Thyroid gland (tissue), 4 donors: ENCODE results near the gene PPP2R5E. TPM values are rescaled to one million over a fixed set of nuclear protein-coding genes. Genes with fewer than 3 reads are reported as not detected.

Experiments used
- DNase-seq, 2 donors: peaks; one replicate each; pipeline ENCODE4 v3.0.0-alpha.2; 2019
- H3K27ac ChIP-seq, 3 donors: fragments of 200-600 bp; sonication (generic); 1 replicate in 2 of 3; 2 replicates in 1 of 3; pipeline ENCODE4 v1.5.1; 2016 to 2019; ENCODE audit warnings: mild to moderate bottlenecking in 1 of 3, moderate library complexity in 1 of 3
- H3K27me3 ChIP-seq: fragments of 200-600 bp; sonication (generic); one replicate; pipeline ENCODE4 v1.5.1; 2019
- H3K36me3 ChIP-seq, 2 donors: fragments of 200-600 bp; sonication (generic); one replicate each; pipeline ENCODE4 v1.5.1; 2016 to 2019
- H3K4me1 ChIP-seq, 2 donors: fragments of 200-600 bp; sonication (generic); one replicate each; pipeline ENCODE4 v1.5.1; 2017 to 2019
- H3K4me3 ChIP-seq, 3 donors: fragments of 200-600 bp; sonication (generic); replicated peaks in 1 of 3; 1 replicate in 2 of 3; 2 replicates in 1 of 3; pipeline ENCODE4 v1.5.1; 2016; ENCODE audit warnings: mild to moderate bottlenecking in 1 of 3
- H3K9me3 ChIP-seq: fragments of 200-600 bp; sonication (generic); one replicate; pipeline ENCODE4 v1.5.1; 2017
- POLR2A ChIP-seq, 2 donors: fragments of 450-650 bp; IDR thresholded peaks; one replicate each; pipeline ENCODE4 v1.6.1; 2017; ENCODE audit warnings: antibody characterized with exemption in 2 of 2, mild to moderate bottlenecking in 2 of 2, moderate library complexity in 1 of 2
- WGBS, 2 donors: methylation state at CpG; one replicate each; pipeline ENCODE4 v1.1.5; 2017; 5-methylcytosine and 5-hydroxymethylcytosine counted together
- intact Hi-C: fragments of 100-400 bp; cut with DNase I; formaldehyde crosslinking; loops from one replicate; pipeline ENCODE4 v1.15.1; 2023
- total RNA-seq, 4 donors: library from RNA; depleted of rRNA; stranded (reverse); fragments of >200 nt; gene quantifications; one replicate each; pipeline ENCODE4 v1.2.3, GENCODE V29; 2016
- TF ChIP-seq, protein P1 (sequence below), 6 experiments: fragments of 200-600 bp in 3 of 6; fragments of 450-650 bp in 3 of 6; sonication (generic) in 3 of 6; IDR thresholded peaks; one replicate each; pipeline ENCODE4 v1.5.1; 2016 to 2019; ENCODE audit warnings: antibody characterized with exemption in 6 of 6, mild to moderate bottlenecking in 2 of 6, inconsistent platforms in 1 of 6, moderate library complexity in 1 of 6

The PPP2R5E gene
- total RNA-seq, 4 donors from 2014 or later, result 30.0 to 42.3 (median 36.0) TPM

DNA sequence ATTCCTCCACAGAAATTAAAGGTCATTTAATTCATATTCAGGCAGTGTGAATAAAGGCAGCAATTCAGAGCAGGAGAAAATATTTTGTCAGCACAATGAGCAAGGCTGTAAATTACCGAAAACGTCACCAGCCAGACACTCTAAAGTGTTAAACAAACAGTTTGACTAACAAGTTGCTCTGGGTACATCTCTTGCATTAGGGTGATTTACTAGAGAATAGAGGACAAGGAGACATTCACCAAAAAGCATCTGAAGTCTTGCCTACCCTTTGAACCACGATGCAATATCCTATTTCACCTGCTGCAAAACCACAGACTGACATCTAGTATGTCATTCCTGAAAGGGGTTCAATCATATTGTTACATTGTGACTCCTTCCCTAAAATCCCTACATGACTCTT lies 197.4 kb downstream of the PPP2R5E start:
- no peak for DNase-seq
- WGBS, 2 donors, result 44 to 58% methylated on average over 3 of the region's 3 CpGs
- no peaks in the 10 kb centered on the region for H3K9me3 ChIP-seq
- TF ChIP-seq, protein P1, sequence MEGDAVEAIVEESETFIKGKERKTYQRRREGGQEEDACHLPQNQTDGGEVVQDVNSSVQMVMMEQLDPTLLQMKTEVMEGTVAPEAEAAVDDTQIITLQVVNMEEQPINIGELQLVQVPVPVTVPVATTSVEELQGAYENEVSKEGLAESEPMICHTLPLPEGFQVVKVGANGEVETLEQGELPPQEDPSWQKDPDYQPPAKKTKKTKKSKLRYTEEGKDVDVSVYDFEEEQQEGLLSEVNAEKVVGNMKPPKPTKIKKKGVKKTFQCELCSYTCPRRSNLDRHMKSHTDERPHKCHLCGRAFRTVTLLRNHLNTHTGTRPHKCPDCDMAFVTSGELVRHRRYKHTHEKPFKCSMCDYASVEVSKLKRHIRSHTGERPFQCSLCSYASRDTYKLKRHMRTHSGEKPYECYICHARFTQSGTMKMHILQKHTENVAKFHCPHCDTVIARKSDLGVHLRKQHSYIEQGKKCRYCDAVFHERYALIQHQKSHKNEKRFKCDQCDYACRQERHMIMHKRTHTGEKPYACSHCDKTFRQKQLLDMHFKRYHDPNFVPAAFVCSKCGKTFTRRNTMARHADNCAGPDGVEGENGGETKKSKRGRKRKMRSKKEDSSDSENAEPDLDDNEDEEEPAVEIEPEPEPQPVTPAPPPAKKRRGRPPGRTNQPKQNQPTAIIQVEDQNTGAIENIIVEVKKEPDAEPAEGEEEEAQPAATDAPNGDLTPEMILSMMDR (IDR thresholded peaks at IDR 0.05), result no peak
- no peak for TF ChIP-seq POLR2A (IDR thresholded peaks at IDR 0.05)
- H3K27me3 ChIP-seq, result no peaks in the 10 kb centered on the region
- H3K4me3 ChIP-seq, result no peak overlapping the region
- no peaks in the 10 kb centered on the region for H3K36me3 ChIP-seq
- H3K4me1 ChIP-seq, result no peaks in the 10 kb centered on the region
- intact Hi-C loops, result no loop called here
- no peak overlapping the region for H3K27ac ChIP-seq

DNA sequence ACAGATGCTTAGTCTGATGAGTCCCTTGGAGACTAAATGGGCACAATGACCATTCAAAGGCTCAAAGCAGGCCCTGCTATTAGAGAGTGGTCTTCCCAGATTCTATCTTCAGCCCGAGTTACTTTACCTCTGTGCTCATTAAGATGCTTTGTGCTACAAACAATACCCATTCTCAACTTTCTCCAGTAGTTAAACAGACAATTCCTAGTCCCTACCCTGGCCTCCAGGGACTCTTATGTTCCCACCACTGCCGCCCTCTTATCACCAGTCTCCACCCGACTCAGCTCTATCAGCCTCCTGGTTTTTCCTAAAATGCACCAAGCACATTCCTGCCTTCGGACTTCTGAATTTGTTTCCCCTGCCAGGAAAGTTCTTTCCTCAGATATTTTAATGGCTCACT lies 198.8 kb downstream of the PPP2R5E start:
- 56 to 60% methylated on average over 4 of the region's 4 CpGs for WGBS, 2 donors
- no peak for DNase-seq
- TF ChIP-seq, protein P1 (IDR thresholded peaks at IDR 0.05), result no peak
- TF ChIP-seq POLR2A (IDR thresholded peaks at IDR 0.05), result no peak
- no peaks in the 10 kb centered on the region for H3K9me3 ChIP-seq
- intact Hi-C loops, result no loop called here
- no peaks in the 10 kb centered on the region for H3K36me3 ChIP-seq
- no peak overlapping the region for H3K27ac ChIP-seq
- H3K27me3 ChIP-seq, result no peaks in the 10 kb centered on the region
- H3K4me1 ChIP-seq, result no peaks in the 10 kb centered on the region
- H3K4me3 ChIP-seq, result no peak overlapping the region

DNA sequence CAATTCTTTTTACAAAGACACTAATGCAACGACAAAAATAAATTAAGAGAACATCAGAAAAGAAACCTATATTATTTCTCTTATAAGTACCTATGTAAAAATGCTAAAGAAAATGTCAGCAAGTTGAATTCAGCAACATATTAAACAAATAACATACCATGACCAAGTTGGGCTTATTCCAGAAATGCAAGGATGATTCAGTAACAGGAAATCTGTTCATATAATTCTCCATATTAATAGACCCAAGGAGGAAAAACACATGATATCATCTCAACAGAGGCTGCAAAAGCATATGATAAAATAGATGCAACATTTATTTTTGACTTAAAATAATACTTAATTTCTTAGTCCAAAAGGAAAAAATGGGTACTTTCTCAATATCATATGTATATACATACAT lies 199.3 kb downstream of the PPP2R5E start:
- Histone ChIP-seq H3K27ac (no peak overlapping the region), H3K27me3 (no peaks in the 10 kb centered on the region), H3K36me3 (no peaks in the 10 kb centered on the region), H3K4me1 (no peaks in the 10 kb centered on the region), H3K9me3 (no peaks in the 10 kb centered on the region), H3K4me3 (no peak overlapping the region)
- WGBS, 2 donors, result 85 to 91% methylated on average over 1 of the region's 1 CpG
- intact Hi-C loops, result no loop called here
- TF ChIP-seq POLR2A (IDR thresholded peaks at IDR 0.05), result no peak
- DNase-seq, result no peak

DNA sequence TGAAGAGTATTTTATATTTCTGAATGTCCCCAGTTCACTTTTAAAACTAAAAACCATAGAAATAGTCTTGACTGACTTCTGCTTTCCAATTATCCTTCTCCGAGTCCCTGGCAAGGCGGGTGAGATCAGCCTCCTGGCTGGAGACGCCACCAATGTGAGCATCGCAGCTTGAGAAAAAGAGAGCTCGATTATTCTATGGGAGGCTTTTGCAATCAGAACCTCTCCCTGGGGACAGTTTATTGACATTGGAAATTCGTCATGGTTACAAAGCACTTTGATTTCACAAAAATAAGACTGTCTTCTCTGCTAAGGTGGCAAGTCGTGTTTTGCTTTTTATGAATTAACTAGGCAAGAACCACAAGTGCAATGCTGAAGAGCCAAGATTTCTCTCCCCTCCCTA lies 200.8 kb downstream of the PPP2R5E start:
- H3K4me1 ChIP-seq, result no peaks in the 10 kb centered on the region
- H3K36me3 ChIP-seq, result no peaks in the 10 kb centered on the region
- H3K27me3 ChIP-seq, result no peaks in the 10 kb centered on the region
- no peak for DNase-seq
- no peak overlapping the region for H3K4me3 ChIP-seq
- TF ChIP-seq, protein P1 (IDR thresholded peaks at IDR 0.05), result no peak
- TF ChIP-seq POLR2A (IDR thresholded peaks at IDR 0.05), result no peak
- 56 to 58% methylated on average over 7 of the region's 7 CpGs for WGBS, 2 donors
- H3K27ac ChIP-seq, result no peak overlapping the region
- intact Hi-C loops, result no loop called here
- H3K9me3 ChIP-seq, result no peaks in the 10 kb centered on the region

DNA sequence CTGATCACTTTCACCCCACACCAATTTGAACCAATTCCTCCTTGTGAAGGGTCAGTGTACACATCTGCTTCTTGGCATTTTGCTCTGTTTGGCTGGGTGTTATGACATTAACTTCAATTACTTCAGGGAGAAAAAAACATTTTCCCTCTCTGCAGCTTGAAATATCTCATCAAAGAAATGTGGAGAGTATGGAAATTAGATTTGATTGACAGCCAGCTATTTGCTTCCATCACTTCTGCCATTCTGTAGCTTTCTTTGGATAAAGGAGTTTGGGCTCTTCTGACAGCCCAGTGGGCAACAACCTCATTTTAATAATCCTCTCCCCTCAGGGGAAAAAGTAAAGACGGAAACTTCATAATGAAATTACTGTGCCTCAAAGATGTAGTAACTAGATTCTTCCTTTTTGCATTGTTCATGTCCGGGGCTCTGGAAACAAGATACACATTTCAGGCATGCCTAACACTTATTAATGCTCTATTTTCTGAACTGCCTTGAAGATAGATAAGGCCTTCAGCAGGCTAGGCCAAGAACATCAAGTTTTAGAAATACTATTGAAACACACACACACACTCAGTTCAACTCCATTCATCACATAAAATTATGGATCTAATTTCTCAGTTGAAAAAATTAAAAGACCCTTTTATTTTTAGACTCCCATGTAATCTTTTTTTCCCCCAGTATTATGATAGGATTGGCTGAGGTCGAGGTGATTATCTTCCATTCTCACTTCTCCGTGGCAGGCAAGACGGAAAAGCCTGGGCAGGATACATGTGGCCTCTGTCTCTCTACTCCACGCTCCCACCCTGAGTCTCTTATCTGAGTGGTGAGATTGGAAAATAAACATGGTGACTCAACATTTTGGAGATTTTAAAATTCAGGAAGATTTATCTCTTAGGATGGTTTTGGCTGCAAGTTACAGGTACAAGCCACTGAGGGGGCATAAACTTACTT lies 214.1 kb downstream of the PPP2R5E start:
- 73 to 79% methylated on average over 6 of the region's 6 CpGs for WGBS, 2 donors
- TF ChIP-seq POLR2A (IDR thresholded peaks at IDR 0.05), result no peak
- TF ChIP-seq, protein P1 (IDR thresholded peaks at IDR 0.05), result no peak

More for the DNA sequence above, 214.1 kb downstream of the PPP2R5E start:
- Histone ChIP-seq H3K4me1 (no peaks in the 10 kb centered on the region), H3K4me3 (no peak overlapping the region), H3K27me3 (no peaks in the 10 kb centered on the region), H3K36me3 (no peaks in the 10 kb centered on the region), H3K9me3 (no peaks in the 10 kb centered on the region), H3K27ac (no peak overlapping the region)
- no peak for DNase-seq
- intact Hi-C loops, result no loop called here
